T-helper 22 cell (primary cell): ENCODE data around the gene CDC14B.
A peak's percentile ranks its signal among the peaks of the same experiment; 100 is the strongest.

Experiments
- DNase-seq: peaks from one replicate; pipeline ENCODE4 v3.0.0-alpha.2; 2020; ENCODE audit warnings: low read depth

Gene CDC14B

DNA sequence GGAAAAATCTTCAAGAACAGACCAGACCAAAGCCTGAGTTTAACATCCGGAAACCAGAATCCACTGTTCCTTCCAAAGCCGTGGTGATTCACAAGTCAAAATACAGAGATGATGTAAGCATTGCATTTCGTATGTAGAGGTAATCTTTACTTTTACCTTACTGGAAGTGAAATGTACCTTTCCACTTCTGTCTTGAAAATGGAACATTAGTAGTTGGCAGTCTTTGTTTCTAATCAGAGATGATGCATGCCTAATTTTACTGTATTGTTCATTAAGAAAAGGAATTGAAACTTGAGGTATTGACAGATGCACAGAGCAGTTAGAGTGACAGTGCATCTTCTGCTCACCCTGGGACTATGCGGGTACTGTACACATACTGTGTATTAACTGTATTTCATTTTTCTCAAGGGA lies 135.1 kb downstream of the CDC14B start:
- DNase-seq, result no peak

GRCh38 chr9:96483733-96484390 lies 135.8 kb downstream of the CDC14B start:
- no peak for DNase-seq

GRCh38 chr9:96483197-96483596 lies 136.4 kb downstream of the CDC14B start:
- DNase-seq, result no peak

DNA sequence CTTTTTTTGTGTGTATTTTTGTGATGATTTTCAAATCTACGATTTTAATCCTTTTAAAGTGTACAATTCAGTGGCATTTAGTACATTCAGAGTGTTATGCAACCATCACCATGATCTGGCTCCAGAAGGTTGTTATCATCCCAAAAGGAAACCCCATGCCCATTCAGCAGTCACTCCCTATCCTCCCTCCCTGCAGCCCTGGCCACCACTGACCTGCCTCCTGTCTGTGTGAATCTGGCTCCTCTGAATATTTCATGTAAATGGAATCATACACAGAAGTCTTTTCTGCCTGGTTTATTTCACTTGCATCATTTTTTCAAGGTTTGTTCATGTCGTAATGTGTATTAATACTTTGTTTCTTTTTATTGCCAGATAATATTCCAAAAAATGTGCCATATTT lies 137.2 kb downstream of the CDC14B start:
- no peak for DNase-seq

DNA sequence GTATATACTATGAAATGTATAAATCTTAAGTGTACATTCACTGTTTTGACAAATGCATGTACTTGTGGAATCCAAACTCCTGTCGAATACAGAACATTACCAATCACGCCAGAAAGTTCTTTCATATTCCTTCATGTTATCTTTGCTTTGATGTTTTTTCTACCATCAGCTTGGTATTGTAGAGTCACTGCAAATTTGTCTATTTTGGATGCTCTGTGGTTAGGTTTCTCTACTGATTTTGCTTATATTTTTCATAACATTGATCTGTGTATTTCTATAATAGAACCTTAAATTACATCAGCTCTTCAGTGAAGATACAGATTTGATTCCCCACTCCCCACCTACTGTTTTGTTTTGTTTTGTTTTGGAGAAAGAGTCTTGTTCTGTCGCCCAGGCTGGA lies 138.9 kb downstream of the CDC14B start:
- no peak for DNase-seq

DNA sequence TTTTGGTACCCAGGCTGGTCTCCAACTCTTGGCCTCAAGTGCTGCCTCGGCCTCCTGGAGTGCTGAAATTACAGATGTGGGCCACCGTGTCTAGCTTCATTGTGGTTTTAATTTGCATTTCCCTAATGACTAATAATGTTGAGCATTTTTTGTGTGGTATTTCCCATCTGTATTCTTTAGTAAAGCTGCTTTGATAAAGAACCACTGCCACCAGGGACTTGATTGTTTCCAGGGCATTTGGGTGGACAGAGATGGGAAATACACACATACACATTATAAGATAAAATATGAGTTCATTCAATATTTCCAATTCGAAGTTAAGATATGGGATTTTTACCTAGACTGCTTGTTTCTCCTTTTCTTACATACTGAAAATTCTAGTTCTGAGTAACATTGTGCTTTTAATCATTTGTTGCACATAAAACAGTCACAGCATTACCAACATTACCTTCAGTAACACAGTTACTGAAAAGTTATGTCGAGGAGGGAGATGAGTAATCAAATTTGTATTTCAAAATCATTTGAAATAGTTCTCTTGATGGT lies 140.7 kb downstream of the CDC14B start:
- no peak for DNase-seq

DNA sequence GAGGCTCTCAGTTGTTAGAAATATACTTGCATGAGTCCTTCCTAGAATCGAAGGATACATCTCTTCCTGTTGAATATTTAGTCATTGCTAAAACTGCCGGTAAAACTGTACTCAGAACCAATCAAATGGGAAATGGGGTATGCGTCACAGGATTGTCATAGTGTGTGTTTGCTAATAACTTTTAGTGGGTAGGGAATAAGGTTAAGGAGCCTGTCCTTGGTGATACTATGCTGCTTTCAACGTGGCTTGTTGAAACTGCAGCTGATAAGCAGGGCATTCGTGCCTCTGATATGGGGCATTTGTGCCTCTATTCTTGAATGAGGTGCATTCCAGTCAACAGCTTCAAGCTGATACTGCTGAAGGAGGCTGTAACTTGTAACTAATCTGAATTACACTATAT lies 143.1 kb downstream of the CDC14B start:
- no peak for DNase-seq

DNA sequence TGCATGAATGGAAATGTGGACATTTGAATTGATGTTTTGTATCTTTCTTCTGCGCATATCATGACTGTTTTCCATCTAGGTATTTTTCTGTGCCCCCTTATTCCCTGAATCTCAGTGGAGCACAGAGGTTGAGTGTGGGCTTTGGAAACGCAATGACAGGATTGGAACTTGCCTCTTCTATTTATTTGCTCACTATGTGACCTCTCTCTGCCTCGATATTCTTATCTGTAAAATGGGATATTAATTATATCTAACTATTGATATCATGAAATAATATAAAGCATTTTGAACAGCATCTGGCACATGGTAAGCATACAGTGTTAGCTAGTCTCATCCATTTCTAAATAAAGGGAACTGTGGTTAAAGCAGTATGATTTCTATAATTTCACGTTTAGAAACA lies 143.6 kb downstream of the CDC14B start:
- DNase-seq, result no peak

- no peak for DNase-seq
Measured at GRCh38 chr9:96467784-96468183, 151.9 kb downstream of the CDC14B start.

- no peak for DNase-seq
Measured at GRCh38 chr9:96464426-96464825, 155.2 kb downstream of the CDC14B start.

GRCh38 chr9:96462541-96462940 lies 157.1 kb downstream of the CDC14B start:
- no peak for DNase-seq

- no peak for DNase-seq
Measured at GRCh38 chr9:96461336-96461735, 158.3 kb downstream of the CDC14B start.

- no peak for DNase-seq
Measured at GRCh38 chr9:96460882-96461281, 158.8 kb downstream of the CDC14B start.

DNA sequence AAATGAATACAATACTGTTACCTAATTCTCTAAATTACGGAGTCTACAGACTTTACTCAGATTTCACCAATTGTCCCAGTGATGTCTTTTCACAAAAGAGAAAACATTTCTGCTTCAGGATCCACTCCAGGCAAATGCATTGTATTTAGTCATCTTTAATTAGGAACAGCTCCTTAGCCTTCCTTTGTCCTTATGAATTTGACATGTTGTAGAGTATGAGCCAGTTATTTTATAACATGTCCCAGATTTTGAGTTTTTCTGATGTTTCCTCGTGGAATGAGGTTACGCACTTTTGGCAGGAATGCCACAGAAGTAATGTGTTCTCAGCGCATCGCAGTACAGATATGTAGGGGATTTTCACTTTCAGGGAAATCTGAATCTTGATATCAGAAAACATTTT lies 159.2 kb downstream of the CDC14B start:
- DNase-seq, result no peak

DNA sequence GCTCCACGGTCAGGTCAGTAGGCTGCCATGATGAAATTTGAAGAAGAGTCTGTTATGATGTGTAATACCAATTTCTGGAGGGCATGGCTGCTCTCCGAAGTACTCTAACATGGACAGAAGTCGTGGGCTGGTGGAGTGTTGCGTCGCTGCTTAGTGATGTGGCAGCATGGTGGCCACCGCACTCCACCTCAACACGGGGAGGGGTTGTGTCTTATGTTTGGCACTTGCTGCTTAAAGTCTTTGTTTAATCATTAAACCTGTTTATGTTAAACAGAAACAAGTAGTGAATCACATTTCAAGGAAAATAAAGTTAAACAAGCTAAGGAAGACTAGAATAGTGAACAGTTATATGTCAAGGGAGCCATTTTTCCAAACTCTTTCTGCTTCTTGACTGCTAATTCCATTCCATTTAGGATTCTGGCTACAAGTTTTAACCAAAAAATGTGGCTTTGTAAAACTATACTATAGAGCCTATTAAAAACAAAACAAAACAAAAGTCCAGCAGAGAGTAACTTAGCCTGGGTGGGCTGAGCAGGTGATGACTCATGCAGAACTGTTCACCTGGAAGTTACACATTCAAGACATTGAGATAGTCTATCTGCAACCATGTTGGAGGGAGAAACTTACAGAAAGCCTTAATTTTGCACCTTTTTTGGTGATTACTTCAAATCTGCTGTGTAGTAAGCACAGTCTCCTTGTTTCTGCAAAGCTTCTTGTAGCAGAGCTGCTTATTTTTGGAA lies 160.2 kb downstream of the CDC14B start:
- DNase-seq, result no peak

- DNase-seq, result no peak
Measured at GRCh38 chr9:96458226-96458625, 161.4 kb downstream of the CDC14B start.

GRCh38 chr9:96457266-96457665 lies 162.4 kb downstream of the CDC14B start:
- DNase-seq, result no peak

- no peak for DNase-seq
Measured at GRCh38 chr9:96453625-96454024, 166.0 kb downstream of the CDC14B start.

DNA sequence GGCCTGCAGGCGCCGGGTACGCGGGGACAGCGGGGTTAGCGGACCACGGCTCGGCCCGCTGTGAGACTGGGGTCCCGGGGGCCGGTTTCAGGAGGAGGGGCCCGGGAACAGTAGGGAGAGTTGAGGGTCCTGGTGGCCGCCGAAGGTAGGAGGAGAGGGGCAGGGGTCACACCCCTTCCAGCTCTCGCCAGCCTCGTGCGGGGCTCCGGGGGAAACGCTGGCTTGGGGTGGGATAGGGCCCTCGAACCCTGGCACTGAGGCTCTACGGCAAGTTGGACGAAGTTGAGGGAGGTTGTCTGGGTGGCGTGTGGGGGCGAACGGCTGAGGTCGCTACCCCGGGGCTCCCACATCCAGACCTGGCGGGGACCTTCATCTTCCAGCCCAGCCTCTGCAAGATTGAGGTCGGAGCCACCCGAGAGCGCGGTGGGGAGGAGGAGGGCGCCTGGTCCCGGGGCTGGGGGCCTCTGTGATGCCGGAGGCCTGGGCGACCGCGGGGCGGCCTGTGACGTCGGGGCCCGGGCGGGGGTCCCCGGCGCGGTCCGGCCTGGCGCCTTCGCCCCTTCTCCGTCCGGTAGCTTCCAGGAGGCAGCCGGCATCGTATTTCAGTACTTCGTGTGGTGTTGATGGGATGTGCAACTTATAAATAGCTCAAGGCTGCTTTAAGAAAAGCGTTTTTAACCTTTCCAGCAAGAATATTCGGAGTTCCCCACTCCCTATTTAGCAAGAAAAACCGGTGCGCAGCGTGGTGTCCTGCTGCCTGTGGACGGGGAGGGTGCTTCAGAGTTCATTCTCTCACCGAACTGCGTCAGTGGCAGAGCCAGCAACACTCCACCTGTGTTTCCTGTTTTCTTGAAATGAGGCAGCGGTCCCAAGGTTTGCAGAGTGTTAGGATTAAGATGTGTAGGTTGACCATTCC lies 168.8 kb downstream of the CDC14B start:
- DNase-seq, result peak; percentile 22
